ENCODE results near the gene CACNA1I. TPM values are rescaled to one million over a fixed set of nuclear protein-coding genes. Genes with fewer than 3 reads are reported as not detected.
A peak's percentile ranks its signal among the peaks of the same experiment; 100 is the strongest.

The CACNA1I gene
- total and polyA plus RNA-seq, 3 experiments from 2014 or later, result 0.71 to 4.6 (median 4.6) TPM

DNA sequence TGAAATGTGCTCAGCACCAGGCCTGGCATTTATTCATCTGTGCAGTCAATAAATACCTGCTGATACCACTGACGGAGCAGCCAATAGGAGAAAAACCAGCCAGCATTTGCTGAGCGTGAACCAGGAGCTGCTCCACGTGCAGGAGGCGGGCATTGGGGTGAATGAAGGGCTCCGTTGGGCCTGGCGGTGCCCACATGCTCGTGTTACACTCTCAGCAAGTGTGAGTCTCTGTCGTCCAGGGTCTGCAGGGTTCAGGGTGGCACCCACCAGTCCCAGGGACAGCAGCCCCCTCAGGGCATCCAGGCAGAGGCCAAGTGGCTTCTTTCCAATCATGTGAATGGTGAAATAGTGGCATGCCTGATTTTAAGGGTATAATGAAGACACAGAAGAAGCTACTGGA is 33.8 kb upstream of the CACNA1I start:
- peaks cover 10 to 20% (median 20%) of the 10 kb centered on the region in 3 donors for H3K4me1 Mint-ChIP-seq

DNA sequence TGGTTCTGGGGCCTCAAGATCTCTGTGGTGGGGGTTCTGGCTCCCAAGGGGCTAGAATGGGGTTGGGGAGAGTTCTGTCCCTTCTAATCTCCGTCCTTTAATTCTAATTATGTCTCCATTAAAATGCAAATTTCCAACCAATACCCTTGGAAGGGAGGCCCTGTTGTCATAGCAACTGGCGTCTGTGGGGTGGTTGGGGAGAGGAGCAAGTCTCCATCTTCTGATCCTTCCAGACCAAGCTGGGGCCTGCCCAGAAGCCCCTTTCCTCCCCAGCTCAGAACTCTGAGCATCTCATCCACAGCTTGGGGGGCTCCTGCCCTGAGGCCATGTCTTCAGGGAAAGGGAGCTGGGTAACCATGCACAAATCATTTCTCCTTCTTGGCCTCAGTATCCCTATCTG is 32.6 kb upstream of the CACNA1I start:
- peaks cover under 1 to 4% of the 10 kb centered on the region in 2 donors for H3K27me3 Mint-ChIP-seq
- no peak for DNase-seq
- no peak overlapping the region for H3K4me3 Mint-ChIP-seq
- Histone ChIP-seq H3K27me3 (ENCODE audit: insufficient read depth, low read length, poor library complexity, severe bottlenecking) (no peaks in the 10 kb centered on the region), H3K27ac (ENCODE audit: low read depth, low read length) (no peak overlapping the region), H3K9me3 (ENCODE audit: low read length) (no peaks in the 10 kb centered on the region), H3K4me1 (ENCODE audit: insufficient read depth, low read length) (peaks cover 9% of the 10 kb centered on the region), H3K36me3 (ENCODE audit: insufficient read depth, low read length) (no peaks in the 10 kb centered on the region), H3K4me3 (ENCODE audit: low read length) (no peak overlapping the region)
- no peaks in the 10 kb centered on the region for H3K9me3 Mint-ChIP-seq
- ChIA-PET CTCF (interaction anchor here (0.9 to 5.0 kb wide), 3 partner anchors 405 to 535 kb away, joined by 3 to 60 read pairs (median 3); no protein-coding TSS in a partner anchor), POLR2A (no interaction called here)
- no peaks in the 10 kb centered on the region for H3K36me3 Mint-ChIP-seq
- H3K27ac Mint-ChIP-seq, result no peak overlapping the region
- H3K4me1 Mint-ChIP-seq, result peaks cover 1 to 9% (median 9%) of the 10 kb centered on the region in 3 donors

More for the DNA sequence above, 33.8 kb upstream of the CACNA1I start:
- H3K4me3 Mint-ChIP-seq, result no peak overlapping the region
- Histone ChIP-seq H3K27me3 (ENCODE audit: insufficient read depth, low read length, poor library complexity, severe bottlenecking) (no peaks in the 10 kb centered on the region), H3K4me1 (ENCODE audit: insufficient read depth, low read length) (peaks cover 14% of the 10 kb centered on the region), H3K4me3 (ENCODE audit: low read length) (no peak overlapping the region), H3K27ac (ENCODE audit: low read depth, low read length) (no peak overlapping the region), H3K9me3 (ENCODE audit: low read length) (no peaks in the 10 kb centered on the region), H3K36me3 (ENCODE audit: insufficient read depth, low read length) (no peaks in the 10 kb centered on the region)
- peaks cover 0 to 1% of the 10 kb centered on the region in 2 donors for H3K27me3 Mint-ChIP-seq
- H3K36me3 Mint-ChIP-seq, result peaks cover 0 to 9% (median 0%) of the 10 kb centered on the region in 3 donors
- no peak for DNase-seq
- no peaks in the 10 kb centered on the region for H3K9me3 Mint-ChIP-seq
- H3K27ac Mint-ChIP-seq, result no peak overlapping the region
- CTCF ChIA-PET, result interaction anchor here (5.0 kb wide), 1 partner anchor 488 kb away, joined by 60 read pairs; no protein-coding TSS in a partner anchor
- POLR2A ChIA-PET, result interaction anchor here (1.0 kb wide), 1 partner anchor 17 kb away, joined by 4 read pairs; the partner anchor contains the start of gene ATF4

DNA sequence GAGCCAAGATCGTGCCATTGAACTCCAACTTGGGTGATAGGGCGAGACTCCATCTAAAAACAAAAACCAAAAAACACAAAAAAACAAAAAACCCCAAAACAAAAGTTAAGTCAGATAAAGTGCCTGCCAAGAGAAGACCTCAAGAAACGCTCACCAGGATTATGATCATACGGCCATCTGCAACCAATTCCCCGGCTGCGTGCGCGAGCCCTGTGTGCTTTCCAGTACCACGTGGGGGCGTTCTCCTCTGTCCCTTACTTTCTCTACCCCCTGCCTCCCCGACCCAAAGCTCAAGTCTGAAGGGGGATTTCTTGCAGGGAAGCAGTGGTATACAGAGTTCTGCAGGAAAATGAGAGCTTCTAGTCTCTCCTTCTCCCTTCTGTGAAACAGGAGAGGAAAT is 27.5 kb upstream of the CACNA1I start:
- CTCF ChIA-PET, result no interaction called here
- Mint-ChIP-seq H3K4me1 (peaks cover 20 to 29% (median 26%) of the 10 kb centered on the region in 3 donors), H3K27me3 (peaks cover 18 to 34% of the 10 kb centered on the region in 2 donors), H3K4me3 (no peak overlapping the region), H3K36me3 (peaks cover 0 to 4% (median 2%) of the 10 kb centered on the region in 3 donors), H3K9me3 (no peaks in the 10 kb centered on the region), H3K27ac (no peak overlapping the region)
- Histone ChIP-seq H3K4me1 (ENCODE audit: insufficient read depth, low read length) (peaks cover 24% of the 10 kb centered on the region), H3K9me3 (ENCODE audit: low read length) (no peaks in the 10 kb centered on the region), H3K4me3 (ENCODE audit: low read length) (no peak overlapping the region), H3K27me3 (ENCODE audit: insufficient read depth, low read length, poor library complexity, severe bottlenecking) (no peaks in the 10 kb centered on the region), H3K36me3 (ENCODE audit: insufficient read depth, low read length) (no peaks in the 10 kb centered on the region), H3K27ac (ENCODE audit: low read depth, low read length) (no peak overlapping the region)
- POLR2A ChIA-PET, result no interaction called here
- no peak for DNase-seq

DNA sequence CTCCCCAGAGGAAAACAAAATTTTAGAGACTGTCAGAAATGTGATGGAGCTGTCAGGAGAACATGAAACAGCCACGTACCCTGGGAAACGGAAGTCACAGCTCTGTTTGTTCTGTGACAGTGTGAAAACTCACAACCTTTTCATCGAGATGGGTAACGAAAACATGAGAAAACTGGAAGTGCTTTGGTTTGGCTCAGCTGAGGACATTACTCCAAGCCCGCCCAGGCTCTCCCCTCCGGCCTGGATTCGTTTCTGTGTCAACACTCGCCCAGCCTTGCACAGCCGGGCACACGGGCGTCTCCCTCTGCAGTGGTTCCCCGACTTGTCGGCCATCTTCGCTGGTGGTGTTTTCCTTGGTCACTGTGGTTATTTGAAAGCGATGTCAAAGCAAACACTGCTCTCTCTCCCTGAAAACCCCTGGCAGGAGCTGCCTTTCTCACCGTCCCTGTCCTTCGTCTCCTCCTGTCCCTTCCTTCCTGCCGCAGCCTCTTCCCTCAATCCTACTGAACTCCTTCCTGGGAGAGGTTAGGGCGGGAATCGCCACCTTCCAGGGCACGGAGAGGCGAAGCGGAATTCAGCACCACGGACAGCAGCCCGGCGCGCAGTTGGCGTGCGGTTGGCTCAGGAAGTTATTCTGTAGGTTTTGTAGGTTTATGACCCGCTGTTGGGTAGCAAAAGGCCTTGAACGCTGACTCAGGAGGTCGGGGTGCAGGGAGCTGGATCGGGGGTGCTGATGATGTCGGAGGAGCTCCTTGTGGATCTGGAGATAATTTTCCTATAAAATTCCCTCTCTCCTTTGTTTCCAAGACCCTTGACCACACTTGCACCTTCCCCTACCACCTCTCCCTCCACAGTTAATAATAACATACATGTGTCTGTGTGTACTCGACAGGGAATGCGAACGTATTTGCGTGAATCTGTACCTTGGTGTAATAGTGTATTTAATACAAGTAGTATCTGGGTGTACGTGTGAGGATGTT is 24.9 kb upstream of the CACNA1I start:
- H3K27me3 Mint-ChIP-seq, result peaks cover 33 to 47% of the 10 kb centered on the region in 2 donors
- peak overlapping the region; percentile 27 for H3K4me3 ChIP-seq (ENCODE audit: low read length)
- peak overlapping the region in 3 of 8 donors; percentile 16 to 65 (median 37) for H3K27ac Mint-ChIP-seq
- H3K4me1 ChIP-seq (ENCODE audit: insufficient read depth, low read length), result peaks cover 24% of the 10 kb centered on the region
- peaks cover 20 to 29% (median 26%) of the 10 kb centered on the region in 3 donors for H3K4me1 Mint-ChIP-seq
- DNase-seq, result peak; percentile 48 to 73 (median 51)
- ChIA-PET CTCF (interaction anchor here (1.1 to 2.3 kb wide), 3 partner anchors 11 to 479 kb away, joined by 3 to 14 read pairs (median 9); no protein-coding TSS in a partner anchor), POLR2A (no interaction called here)
- H3K36me3 Mint-ChIP-seq, result peaks cover 0 to 4% (median 2%) of the 10 kb centered on the region in 3 donors
- peak overlapping the region; percentile 11 to 87 (median 75) for H3K4me3 Mint-ChIP-seq
- H3K9me3 Mint-ChIP-seq, result no peaks in the 10 kb centered on the region
- no peaks in the 10 kb centered on the region for H3K27me3 ChIP-seq (ENCODE audit: insufficient read depth, low read length, poor library complexity, severe bottlenecking)
- no peaks in the 10 kb centered on the region for H3K9me3 ChIP-seq (ENCODE audit: low read length)
- no peak overlapping the region for H3K27ac ChIP-seq (ENCODE audit: low read depth, low read length)
- H3K36me3 ChIP-seq (ENCODE audit: insufficient read depth, low read length), result no peaks in the 10 kb centered on the region

DNA sequence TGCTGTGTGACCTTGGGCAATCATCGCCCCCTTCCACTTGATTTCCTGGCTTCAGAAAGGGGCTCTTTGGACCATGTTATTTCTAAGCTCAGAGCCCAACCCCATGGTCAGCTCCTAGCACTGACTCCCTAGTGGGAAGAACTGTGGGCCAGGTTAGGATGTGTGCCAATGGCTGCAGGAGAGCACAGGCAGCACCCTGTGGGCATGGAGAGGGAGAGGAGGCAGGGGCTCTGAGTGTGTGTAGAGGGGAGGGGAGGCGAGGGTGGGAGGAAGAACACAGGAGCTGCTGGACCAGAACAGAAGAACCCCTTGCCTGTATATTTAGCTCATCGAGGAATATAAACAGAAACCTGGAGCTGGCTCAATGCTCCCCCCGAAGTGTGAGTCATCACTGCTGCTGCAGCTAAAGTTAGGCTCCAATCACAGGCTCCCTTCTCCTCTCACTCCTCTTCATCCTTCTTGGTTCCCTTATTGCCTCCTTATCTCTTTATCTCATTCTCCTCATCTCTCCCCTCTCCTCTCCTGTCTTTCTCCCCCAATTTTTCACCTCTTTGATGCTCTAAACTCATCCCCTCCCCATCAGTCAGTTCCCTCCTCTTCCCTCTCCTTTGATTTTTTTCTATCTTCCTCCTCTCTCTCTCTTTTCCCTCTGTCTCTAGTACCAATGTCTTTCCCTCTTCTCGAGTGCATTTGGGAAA is 23.5 kb upstream of the CACNA1I start:
- Histone ChIP-seq H3K4me3 (ENCODE audit: low read length) (no peak overlapping the region), H3K36me3 (ENCODE audit: insufficient read depth, low read length) (no peaks in the 10 kb centered on the region), H3K4me1 (ENCODE audit: insufficient read depth, low read length) (peaks cover 24% of the 10 kb centered on the region), H3K27ac (ENCODE audit: low read depth, low read length) (no peak overlapping the region), H3K9me3 (ENCODE audit: low read length) (no peaks in the 10 kb centered on the region), H3K27me3 (ENCODE audit: insufficient read depth, low read length, poor library complexity, severe bottlenecking) (no peaks in the 10 kb centered on the region)
- peaks cover 0 to 4% (median 2%) of the 10 kb centered on the region in 3 donors for H3K36me3 Mint-ChIP-seq
- ChIA-PET CTCF (no interaction called here), POLR2A (no interaction called here)
- peaks cover 20 to 29% (median 26%) of the 10 kb centered on the region in 3 donors for H3K4me1 Mint-ChIP-seq
- no peaks in the 10 kb centered on the region for H3K9me3 Mint-ChIP-seq
- H3K4me3 Mint-ChIP-seq, result peak overlapping the region in 1 of 7 donors; percentile 11
- H3K27me3 Mint-ChIP-seq, result peaks cover 40 to 56% of the 10 kb centered on the region in 2 donors
- H3K27ac Mint-ChIP-seq, result no peak overlapping the region
- no peak for DNase-seq

DNA sequence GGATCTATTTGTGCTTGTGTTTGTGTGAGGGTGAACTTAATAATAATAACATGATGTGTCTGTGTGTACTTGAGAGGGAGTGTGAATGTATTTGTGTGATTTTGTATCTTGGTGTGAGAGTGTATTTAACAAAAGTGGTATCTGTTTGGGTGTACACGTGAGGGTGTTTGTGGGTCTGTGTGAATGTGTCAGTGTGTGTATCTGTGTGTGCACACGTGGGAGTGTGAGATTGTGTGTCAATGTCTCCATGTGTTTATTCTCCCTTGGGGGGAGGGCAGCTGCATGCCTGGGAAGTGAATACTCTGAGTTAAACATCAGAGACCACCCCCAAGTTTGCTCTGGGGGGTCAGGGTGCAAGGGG is 23.0 kb upstream of the CACNA1I start:
- POLR2A ChIA-PET, result no interaction called here
- no peaks in the 10 kb centered on the region for H3K27me3 ChIP-seq (ENCODE audit: insufficient read depth, low read length, poor library complexity, severe bottlenecking)
- H3K27ac Mint-ChIP-seq, result no peak overlapping the region
- H3K4me3 Mint-ChIP-seq, result no peak overlapping the region
- H3K27me3 Mint-ChIP-seq, result peaks cover 44 to 60% of the 10 kb centered on the region in 2 donors
- H3K4me3 ChIP-seq (ENCODE audit: low read length), result no peak overlapping the region
- H3K4me1 ChIP-seq (ENCODE audit: insufficient read depth, low read length), result peaks cover 24% of the 10 kb centered on the region
- H3K27ac ChIP-seq (ENCODE audit: low read depth, low read length), result no peak overlapping the region
- CTCF ChIA-PET, result interaction anchor here (1.0 kb wide), 1 partner anchor 13 kb away, joined by 3 read pairs; no protein-coding TSS in a partner anchor
- no peaks in the 10 kb centered on the region for H3K36me3 ChIP-seq (ENCODE audit: insufficient read depth, low read length)
- H3K4me1 Mint-ChIP-seq, result peaks cover 20 to 29% (median 26%) of the 10 kb centered on the region in 3 donors
- no peaks in the 10 kb centered on the region for H3K9me3 Mint-ChIP-seq
- H3K9me3 ChIP-seq (ENCODE audit: low read length), result no peaks in the 10 kb centered on the region
- peaks cover 0 to 4% (median 2%) of the 10 kb centered on the region in 3 donors for H3K36me3 Mint-ChIP-seq
- DNase-seq, result no peak

DNA sequence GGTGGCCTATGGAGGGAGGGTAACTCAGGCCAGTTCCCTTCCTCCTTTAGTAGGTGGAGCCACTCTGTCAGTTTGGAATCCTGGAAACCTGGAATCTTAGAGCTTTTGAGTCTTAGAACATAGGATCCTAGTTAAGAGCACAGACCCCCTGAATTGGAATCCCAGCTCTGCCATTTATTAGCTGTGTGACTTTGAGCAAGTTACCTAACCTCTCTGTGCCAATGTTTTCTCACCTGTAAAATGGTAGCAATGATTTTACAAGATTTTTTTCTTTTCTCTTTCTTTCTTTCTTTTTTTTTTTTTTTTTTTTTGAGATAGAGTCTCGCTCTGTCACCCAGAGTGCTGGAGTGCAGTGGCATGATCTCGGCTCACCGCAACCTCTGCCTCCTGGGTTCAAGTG is 17.1 kb upstream of the CACNA1I start:
- POLR2A ChIA-PET, result interaction anchor here (0.6 kb wide), 1 partner anchor 1784 kb away, joined by 4 read pairs; no protein-coding TSS in a partner anchor
- Histone ChIP-seq H3K4me1 (ENCODE audit: insufficient read depth, low read length) (no peaks in the 10 kb centered on the region), H3K27ac (ENCODE audit: low read depth, low read length) (no peak overlapping the region), H3K36me3 (ENCODE audit: insufficient read depth, low read length) (no peaks in the 10 kb centered on the region), H3K9me3 (ENCODE audit: low read length) (no peaks in the 10 kb centered on the region), H3K27me3 (ENCODE audit: insufficient read depth, low read length, poor library complexity, severe bottlenecking) (peaks cover 20% of the 10 kb centered on the region), H3K4me3 (ENCODE audit: low read length) (no peak overlapping the region)
- no peak for DNase-seq
- Mint-ChIP-seq H3K36me3 (no peaks in the 10 kb centered on the region), H3K4me1 (peaks cover 5 to 12% (median 7%) of the 10 kb centered on the region in 3 donors), H3K9me3 (peaks cover 0 to 1% (median 0%) of the 10 kb centered on the region in 5 donors), H3K27me3 (peaks cover 52 to 55% of the 10 kb centered on the region in 2 donors), H3K4me3 (no peak overlapping the region), H3K27ac (no peak overlapping the region)
- CTCF ChIA-PET, result no interaction called here

Measured in CD8-positive, alpha-beta memory T cell (primary cell).